ENCODE data around the gene HEPACAM2. TPM values are rescaled to one million over a fixed set of nuclear protein-coding genes. Genes with fewer than 3 reads are reported as not detected.

Gene HEPACAM2
- total RNA-seq, 1 experiment from 2014 or later: 2.1 TPM

GRCh38 chr7:93202594-93203250 lies 23.5 kb downstream of the HEPACAM2 start:
- no TSS peak for BruUV-seq (replicated peaks)
- Histone ChIP-seq H3K27me3 (replicated peaks; ENCODE audit: control insufficient read depth, insufficient read depth, low read length) (no peaks in the 10 kb centered on the region), H3K4me1 (peaks cover 37% of the 10 kb centered on the region), H3K9me3 (no peaks in the 10 kb centered on the region), H3K36me3 (ENCODE audit: control insufficient read depth, insufficient read depth, low read length) (no peaks in the 10 kb centered on the region), H3K4me3 (ENCODE audit: low read depth, low read length) (no peak overlapping the region)
- POLR2A ChIA-PET: no interaction called here
- Mint-ChIP-seq H3K36me3 (ENCODE audit: insufficient read depth, unreplicated experiment) (no peaks in the 10 kb centered on the region), H3K4me3 (ENCODE audit: unreplicated experiment) (no peak overlapping the region), H3K9me3 (ENCODE audit: unreplicated experiment) (peaks cover 10% of the 10 kb centered on the region), H3K27me3 (ENCODE audit: insufficient read depth, unreplicated experiment) (no peaks in the 10 kb centered on the region), H3K27ac (ENCODE audit: unreplicated experiment) (peak overlapping the region; percentile 11), H3K4me1 (ENCODE audit: low read depth, unreplicated experiment) (peaks cover 22% of the 10 kb centered on the region)
- no peak for DNase-seq
- CTCF ChIA-PET: no interaction called here
- intact Hi-C loops (cut with micrococcal nuclease; ENCODE audit: unreplicated experiment): no loop called here
- TF ChIP-seq CTCF (IDR thresholded peaks at IDR 0.05; ENCODE audit: insufficient read depth in 1 of 2, low read depth in 1 of 2, low read length in 1 of 2, severe bottlenecking in 1 of 2, unreplicated experiment in 1 of 2): no peak

GRCh38 chr7:93198472-93198871 lies 27.8 kb downstream of the HEPACAM2 start:
- intact Hi-C loops (cut with micrococcal nuclease; ENCODE audit: unreplicated experiment): no loop called here
- Histone ChIP-seq H3K4me3 (ENCODE audit: low read depth, low read length) (no peak overlapping the region), H3K4me1 (peaks cover 10% of the 10 kb centered on the region), H3K36me3 (ENCODE audit: control insufficient read depth, insufficient read depth, low read length) (no peaks in the 10 kb centered on the region), H3K27me3 (replicated peaks; ENCODE audit: control insufficient read depth, insufficient read depth, low read length) (no peaks in the 10 kb centered on the region), H3K9me3 (no peaks in the 10 kb centered on the region)
- CTCF ChIA-PET: no interaction called here
- DNase-seq: no peak
- POLR2A ChIA-PET: no interaction called here
- Mint-ChIP-seq H3K27ac (ENCODE audit: unreplicated experiment) (no peak overlapping the region), H3K36me3 (ENCODE audit: insufficient read depth, unreplicated experiment) (no peaks in the 10 kb centered on the region), H3K4me1 (ENCODE audit: low read depth, unreplicated experiment) (peaks cover 24% of the 10 kb centered on the region), H3K27me3 (ENCODE audit: insufficient read depth, unreplicated experiment) (no peaks in the 10 kb centered on the region), H3K4me3 (ENCODE audit: unreplicated experiment) (no peak overlapping the region), H3K9me3 (ENCODE audit: unreplicated experiment) (no peaks in the 10 kb centered on the region)
- no TSS peak for BruUV-seq (replicated peaks)
- TF ChIP-seq CTCF (IDR thresholded peaks at IDR 0.05; ENCODE audit: insufficient read depth in 1 of 2, low read depth in 1 of 2, low read length in 1 of 2, severe bottlenecking in 1 of 2, unreplicated experiment in 1 of 2): no peak

- TF ChIP-seq CTCF (IDR thresholded peaks at IDR 0.05; ENCODE audit: insufficient read depth in 1 of 2, low read depth in 1 of 2, low read length in 1 of 2, severe bottlenecking in 1 of 2, unreplicated experiment in 1 of 2): no peak
- no peaks in the 10 kb centered on the region for H3K27me3 Mint-ChIP-seq (ENCODE audit: insufficient read depth, unreplicated experiment)
- ChIA-PET CTCF (no interaction called here), POLR2A (no interaction called here)
- H3K9me3 ChIP-seq: no peaks in the 10 kb centered on the region
- H3K9me3 Mint-ChIP-seq (ENCODE audit: unreplicated experiment): no peaks in the 10 kb centered on the region
- peaks cover 14% of the 10 kb centered on the region for H3K4me1 Mint-ChIP-seq (ENCODE audit: low read depth, unreplicated experiment)
- BruUV-seq (replicated peaks): no TSS peak
- H3K4me1 ChIP-seq: peaks cover 1% of the 10 kb centered on the region; the same call in 1 of the 2 replicates
- H3K36me3 ChIP-seq (ENCODE audit: control insufficient read depth, insufficient read depth, low read length): no peaks in the 10 kb centered on the region
- DNase-seq: no peak
- H3K27me3 ChIP-seq (replicated peaks; ENCODE audit: control insufficient read depth, insufficient read depth, low read length): no peaks in the 10 kb centered on the region
- H3K27ac Mint-ChIP-seq (ENCODE audit: unreplicated experiment): no peak overlapping the region
- H3K36me3 Mint-ChIP-seq (ENCODE audit: insufficient read depth, unreplicated experiment): no peaks in the 10 kb centered on the region
- intact Hi-C loops (cut with micrococcal nuclease; ENCODE audit: unreplicated experiment): no loop called here
- H3K4me3 Mint-ChIP-seq (ENCODE audit: unreplicated experiment): no peak overlapping the region
- H3K4me3 ChIP-seq (ENCODE audit: low read depth, low read length): no peak overlapping the region
Measured at GRCh38 chr7:93196336-93196735, 29.9 kb downstream of the HEPACAM2 start.
